KOPT-K1 (cell line): ENCODE measurements around the gene TRPM3.

Experiments used
- H3K27ac ChIP-seq: fragments of 200-600 bp; sonication (generic); 2 replicates; pipeline ENCODE4 v1.5.1; 2016; ENCODE audit warnings: antibody characterized with exemption, mild to moderate bottlenecking, low read depth, low read length; ENCODE audit not compliant: poor library complexity, severe bottlenecking
- H3K36me3 ChIP-seq: fragments of 200-600 bp; sonication (generic); 2 replicates; pipeline ENCODE4 v1.5.1; 2017; ENCODE audit warnings: antibody characterized with exemption, mild to moderate bottlenecking, low read length, moderate library complexity; ENCODE audit not compliant: insufficient read depth
- H3K9me3 ChIP-seq: fragments of 200-600 bp; sonication (generic); 2 replicates; pipeline ENCODE4 v1.5.1; 2017; ENCODE audit warnings: antibody characterized with exemption, low read length, mild to moderate bottlenecking; ENCODE audit not compliant: insufficient read depth, poor library complexity, severe bottlenecking

Gene TRPM3

DNA sequence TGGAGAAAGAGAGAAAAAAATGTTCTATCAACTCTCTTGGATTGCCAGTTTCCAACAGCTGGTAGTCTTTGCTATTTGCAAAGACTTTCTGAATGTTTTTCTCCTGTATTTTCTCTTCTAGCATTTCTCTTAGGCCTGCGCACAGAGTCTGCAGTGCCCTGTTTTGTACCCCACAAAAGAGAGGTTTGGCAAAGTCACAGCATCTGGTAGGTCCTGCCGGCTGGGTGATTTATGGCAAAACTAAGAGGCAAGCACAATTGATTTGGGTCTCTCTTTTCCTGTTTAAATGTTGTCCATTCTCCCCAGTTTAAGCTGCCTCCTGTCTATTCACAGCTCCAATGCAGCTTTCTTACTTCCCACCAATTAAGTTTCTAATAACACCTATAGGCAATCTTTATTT is 193.9 kb downstream of the TRPM3 start:
- no peak overlapping the region for H3K27ac ChIP-seq
- H3K36me3 ChIP-seq = no peaks in the 10 kb centered on the region
- no peaks in the 10 kb centered on the region for H3K9me3 ChIP-seq

DNA sequence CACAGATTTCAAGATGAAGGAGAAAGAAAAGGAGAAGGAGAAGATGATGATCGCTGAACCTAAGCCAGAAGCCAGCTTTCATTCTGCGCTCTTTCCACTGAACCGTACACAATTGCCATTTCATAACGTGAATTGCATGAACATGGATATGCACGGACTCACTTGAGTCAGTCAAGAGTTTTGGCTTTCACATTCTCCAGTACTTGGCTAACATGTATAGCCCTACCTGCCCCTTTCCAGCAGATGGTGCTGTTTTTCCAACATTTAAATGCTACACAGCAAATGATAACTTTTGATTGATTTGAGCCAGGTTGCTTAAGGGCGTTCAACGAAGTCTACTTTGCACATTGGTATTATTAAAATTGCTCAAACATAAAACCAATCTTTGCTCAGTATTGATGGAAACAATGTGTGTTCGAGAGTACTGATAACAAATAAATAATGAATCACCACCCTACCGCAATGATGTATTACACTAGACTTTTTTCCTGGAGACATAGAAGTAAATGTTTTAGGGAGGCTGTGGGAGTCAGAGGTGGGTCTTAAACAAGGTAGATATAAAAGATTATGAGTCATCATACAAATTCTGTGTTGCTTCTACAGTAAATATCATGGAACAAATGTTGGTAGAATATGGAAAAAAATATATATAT is 196.4 kb downstream of the TRPM3 start:
- H3K9me3 ChIP-seq = no peaks in the 10 kb centered on the region
- H3K27ac ChIP-seq = no peak overlapping the region
- H3K36me3 ChIP-seq = no peaks in the 10 kb centered on the region

DNA sequence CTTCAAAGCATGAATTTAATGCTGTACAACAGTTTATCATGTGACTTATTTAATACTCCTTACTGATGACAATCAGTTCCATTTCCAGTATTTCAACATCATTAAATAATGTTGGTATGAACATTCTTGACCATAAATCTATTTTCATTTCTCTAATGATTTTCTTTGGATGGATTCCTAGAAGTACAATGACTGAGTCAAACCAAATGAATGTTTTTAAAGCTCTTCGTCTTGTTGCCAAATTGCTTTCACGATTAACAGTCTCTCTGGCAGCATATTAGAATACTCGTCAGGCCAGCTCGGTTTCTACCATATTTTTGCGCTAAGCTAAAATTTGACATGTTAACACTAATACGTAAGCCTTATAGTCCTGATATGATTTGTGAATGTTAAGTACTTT is 197.0 kb downstream of the TRPM3 start:
- no peaks in the 10 kb centered on the region for H3K9me3 ChIP-seq
- H3K36me3 ChIP-seq = no peaks in the 10 kb centered on the region
- no peak overlapping the region for H3K27ac ChIP-seq

DNA sequence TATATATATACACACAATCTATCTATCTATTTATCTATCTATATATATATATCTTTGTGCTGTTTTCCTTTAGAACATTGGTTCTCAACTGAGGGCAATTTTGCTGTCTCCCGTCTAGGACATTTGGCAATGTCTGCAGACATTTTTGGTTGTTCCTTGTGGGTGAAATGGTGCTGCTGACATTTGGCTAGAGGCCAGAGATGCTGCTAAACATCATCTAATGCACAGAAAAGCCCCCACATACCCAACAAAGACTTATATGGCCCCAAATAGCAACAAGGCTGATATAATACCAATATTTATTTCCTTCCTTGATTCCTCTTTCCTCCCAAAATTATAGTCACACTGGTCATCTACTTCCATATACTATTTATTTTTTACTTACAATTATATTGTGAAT is 197.5 kb downstream of the TRPM3 start:
- Histone ChIP-seq H3K36me3 (no peaks in the 10 kb centered on the region), H3K27ac (no peak overlapping the region), H3K9me3 (no peaks in the 10 kb centered on the region)

DNA sequence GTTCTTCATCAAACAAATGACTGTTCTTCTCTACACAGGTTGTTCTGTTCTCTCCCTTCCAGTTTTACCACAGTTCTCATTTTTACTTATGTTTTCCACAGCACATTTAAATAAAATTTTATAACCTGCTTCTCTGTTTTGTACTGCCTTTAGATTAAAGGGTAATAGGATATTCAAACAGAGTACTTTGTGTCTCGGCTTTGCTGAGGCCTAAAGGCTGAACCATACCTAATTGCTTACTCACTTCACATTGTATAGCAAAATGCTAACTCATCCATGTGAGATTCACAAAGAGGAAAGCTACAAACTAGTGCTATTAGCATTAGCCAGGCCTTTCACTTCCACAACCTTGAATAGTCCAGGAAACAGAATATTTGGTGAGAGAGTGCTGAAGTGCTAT is 200.3 kb downstream of the TRPM3 start:
- no peak overlapping the region for H3K27ac ChIP-seq
- no peaks in the 10 kb centered on the region for H3K9me3 ChIP-seq
- H3K36me3 ChIP-seq = no peaks in the 10 kb centered on the region

DNA sequence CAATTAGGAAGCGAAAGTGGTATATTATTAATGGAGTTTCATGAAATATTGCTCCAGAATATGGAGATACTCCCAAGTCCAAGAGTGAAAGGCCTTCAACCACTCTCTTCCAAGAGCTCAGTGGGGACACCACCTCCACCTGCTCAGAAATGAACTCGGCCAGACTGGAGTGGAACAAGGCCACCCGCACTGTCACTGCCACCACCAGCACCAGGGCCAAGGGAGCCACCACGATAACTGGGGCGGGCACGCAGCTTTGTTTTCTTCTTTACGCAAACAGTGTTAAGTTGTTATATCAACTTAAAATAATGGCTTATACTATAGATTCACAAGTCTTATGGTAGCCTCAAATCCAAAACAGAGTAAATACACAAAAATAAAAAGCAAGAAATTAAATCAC is 204.1 kb downstream of the TRPM3 start:
- no peaks in the 10 kb centered on the region for H3K9me3 ChIP-seq
- no peak overlapping the region for H3K27ac ChIP-seq

DNA sequence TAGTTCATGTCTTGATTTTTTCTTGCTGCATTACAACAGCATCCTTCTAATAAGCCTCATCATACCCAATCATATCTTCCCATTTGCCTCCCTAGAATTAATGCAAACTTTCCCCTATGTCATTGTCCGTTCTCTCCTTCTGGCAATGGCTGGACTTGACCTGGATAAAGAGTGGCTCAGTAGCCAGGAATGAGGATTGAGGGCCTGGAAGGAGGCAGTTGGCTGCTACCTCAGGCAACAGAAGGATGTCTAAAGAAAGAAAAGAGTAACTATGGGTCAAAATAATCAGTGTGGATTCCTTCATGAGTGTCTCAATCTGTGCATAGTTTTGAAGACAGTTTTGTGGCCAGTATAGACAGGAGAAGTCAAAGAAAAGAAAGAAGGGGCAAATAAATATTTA is 209.6 kb downstream of the TRPM3 start:
- no peaks in the 10 kb centered on the region for H3K36me3 ChIP-seq
- no peak overlapping the region for H3K27ac ChIP-seq
- no peaks in the 10 kb centered on the region for H3K9me3 ChIP-seq

More for the DNA sequence above, 204.1 kb downstream of the TRPM3 start:
- no peaks in the 10 kb centered on the region for H3K36me3 ChIP-seq

DNA sequence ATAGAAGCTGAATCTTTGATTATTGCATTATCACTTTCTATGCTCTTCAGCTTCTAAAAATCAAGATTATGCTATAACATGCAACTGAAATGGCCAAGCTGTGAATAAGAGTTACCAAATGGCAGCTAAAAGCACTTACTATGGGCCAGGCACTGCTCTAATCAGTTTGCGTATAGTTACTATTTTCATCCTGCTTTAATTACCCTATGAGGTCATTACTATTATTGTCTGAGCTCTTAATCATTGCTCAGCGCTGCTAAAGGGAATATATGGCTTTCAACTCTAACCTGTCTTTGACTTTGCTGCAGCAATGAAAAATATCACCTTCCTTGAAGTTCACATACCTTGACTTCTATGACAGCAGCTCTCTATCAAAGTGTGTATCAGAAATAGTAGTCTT is 210.8 kb downstream of the TRPM3 start:
- Histone ChIP-seq H3K27ac (no peak overlapping the region), H3K36me3 (no peaks in the 10 kb centered on the region), H3K9me3 (no peaks in the 10 kb centered on the region)

DNA sequence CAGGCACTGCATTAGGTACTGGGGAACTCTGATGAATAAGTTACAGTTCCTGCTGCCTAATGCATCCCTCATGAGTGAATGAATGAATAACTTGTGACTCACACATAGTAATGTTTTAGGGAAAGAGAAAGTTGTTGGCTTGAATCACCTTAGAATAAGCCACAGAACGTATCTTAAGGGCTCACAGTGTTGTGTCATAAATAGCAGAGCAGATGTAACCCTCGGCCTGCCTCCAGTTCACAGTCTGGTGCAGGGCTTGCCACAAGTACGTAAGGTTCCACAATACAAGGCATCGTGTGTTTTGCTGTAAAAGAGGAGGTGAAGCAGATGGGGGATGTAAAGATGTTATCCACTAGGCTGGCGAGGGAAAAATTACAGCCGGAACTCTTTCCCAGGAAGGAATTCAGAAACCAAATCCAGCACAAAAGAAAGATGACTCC is 218.7 kb downstream of the TRPM3 start:
- no peaks in the 10 kb centered on the region for H3K9me3 ChIP-seq
- H3K27ac ChIP-seq = no peak overlapping the region

DNA sequence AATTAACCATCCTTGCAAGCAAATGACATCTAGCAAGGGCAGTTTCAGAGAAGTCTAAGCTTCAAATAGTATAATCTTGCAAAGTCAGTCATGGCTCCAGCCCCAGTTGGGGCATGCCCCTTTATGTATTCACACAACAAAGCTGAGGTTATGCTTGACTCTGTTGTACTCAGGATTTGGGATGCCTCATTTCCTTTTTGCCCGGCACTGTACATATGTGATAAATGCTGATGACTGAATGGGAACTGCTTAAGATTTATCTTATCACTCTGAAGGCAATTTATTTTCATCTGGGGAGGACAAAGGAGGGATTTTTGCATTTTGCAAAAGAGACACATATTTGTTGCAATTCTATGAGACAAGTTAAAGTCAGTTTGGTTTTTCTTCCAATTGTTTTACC is 219.2 kb downstream of the TRPM3 start:
- H3K27ac ChIP-seq = no peak overlapping the region
- no peaks in the 10 kb centered on the region for H3K36me3 ChIP-seq
- no peaks in the 10 kb centered on the region for H3K9me3 ChIP-seq

More for the DNA sequence above, 218.7 kb downstream of the TRPM3 start:
- no peaks in the 10 kb centered on the region for H3K36me3 ChIP-seq

DNA sequence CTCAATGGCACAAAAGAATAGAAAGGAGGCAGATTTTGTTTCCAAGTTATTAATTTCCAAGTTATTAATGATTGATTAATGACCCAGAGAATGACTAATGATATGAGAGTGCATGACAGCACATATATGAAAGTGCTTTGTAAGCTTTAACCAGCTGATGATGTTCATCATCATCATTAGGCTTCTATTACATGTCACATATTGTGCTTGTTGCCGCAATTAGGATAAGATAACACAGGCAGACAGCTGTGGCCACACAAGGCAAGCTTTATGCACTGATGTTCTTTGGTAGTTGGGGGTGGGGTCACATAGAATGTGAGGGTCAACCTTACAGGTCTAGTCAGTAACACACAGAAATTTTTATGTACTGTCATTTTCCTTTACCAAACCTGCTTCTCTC is 219.7 kb downstream of the TRPM3 start:
- Histone ChIP-seq H3K36me3 (no peaks in the 10 kb centered on the region), H3K9me3 (no peaks in the 10 kb centered on the region), H3K27ac (no peak overlapping the region)

DNA sequence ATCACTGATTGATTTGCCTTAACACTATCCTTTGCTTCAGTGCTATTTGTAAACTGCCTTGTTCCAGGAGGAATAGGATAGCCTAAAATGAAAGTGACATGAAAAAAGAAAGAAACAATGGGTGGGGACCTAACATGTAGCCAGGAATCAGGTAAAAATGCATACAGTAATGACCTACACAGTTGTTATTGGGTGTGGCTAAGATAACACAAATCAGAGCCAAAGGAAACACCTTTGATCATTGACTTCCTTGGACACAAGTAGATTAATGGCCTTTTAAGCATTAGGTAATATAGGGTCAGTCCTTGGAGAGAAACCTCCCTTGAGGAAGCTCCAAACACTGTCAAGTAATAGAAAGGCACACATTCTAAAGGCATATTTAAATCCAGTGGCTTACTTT is 220.4 kb downstream of the TRPM3 start:
- Histone ChIP-seq H3K9me3 (no peaks in the 10 kb centered on the region), H3K27ac (no peak overlapping the region), H3K36me3 (no peaks in the 10 kb centered on the region)

DNA sequence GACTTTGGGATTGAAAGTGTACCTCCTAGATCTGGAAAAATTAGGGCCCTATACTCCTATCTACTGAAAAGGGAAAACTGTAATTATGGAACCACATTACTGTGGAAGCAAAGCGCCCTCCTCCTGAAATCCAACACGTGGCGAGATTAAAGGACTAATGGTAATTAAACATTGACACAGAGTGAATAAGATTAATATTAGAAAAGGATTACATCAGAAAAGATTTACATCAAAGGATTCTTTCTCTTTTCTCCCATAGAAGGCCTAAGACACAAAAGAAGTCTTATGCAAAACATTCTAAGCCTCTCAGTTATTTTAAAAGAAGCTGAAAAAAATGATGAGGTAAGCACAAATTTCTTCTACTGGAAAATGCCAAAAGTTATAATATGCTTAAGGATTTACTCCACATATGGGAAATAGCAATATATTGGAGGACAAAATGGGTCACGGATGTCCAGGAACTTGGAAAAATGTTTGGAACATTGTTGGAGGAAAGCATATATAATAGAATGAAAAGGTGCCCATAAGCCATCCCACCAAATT is 227.8 kb downstream of the TRPM3 start:
- no peaks in the 10 kb centered on the region for H3K36me3 ChIP-seq
- no peaks in the 10 kb centered on the region for H3K9me3 ChIP-seq
- no peak overlapping the region for H3K27ac ChIP-seq

DNA sequence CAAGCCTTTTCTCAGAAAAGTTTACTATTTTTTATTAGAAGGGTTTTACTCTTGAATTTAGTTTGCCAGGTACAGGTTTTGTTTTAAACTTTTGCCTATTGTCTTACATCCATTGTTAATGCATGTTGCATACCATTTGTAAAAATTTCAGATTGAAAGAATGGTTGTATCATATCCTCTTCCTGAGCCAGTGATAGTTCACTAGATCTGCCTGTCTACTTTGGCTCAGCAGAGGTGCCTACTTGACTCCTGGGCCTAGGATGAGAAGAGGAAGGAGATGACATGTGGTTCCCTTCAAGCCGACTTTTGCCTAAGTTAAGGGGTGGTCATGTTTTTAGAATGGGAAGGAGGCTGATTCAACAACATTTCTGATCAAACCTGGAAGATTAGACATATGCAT is 232.9 kb downstream of the TRPM3 start:
- H3K36me3 ChIP-seq = no peaks in the 10 kb centered on the region
- no peak overlapping the region for H3K27ac ChIP-seq
- H3K9me3 ChIP-seq = no peaks in the 10 kb centered on the region

DNA sequence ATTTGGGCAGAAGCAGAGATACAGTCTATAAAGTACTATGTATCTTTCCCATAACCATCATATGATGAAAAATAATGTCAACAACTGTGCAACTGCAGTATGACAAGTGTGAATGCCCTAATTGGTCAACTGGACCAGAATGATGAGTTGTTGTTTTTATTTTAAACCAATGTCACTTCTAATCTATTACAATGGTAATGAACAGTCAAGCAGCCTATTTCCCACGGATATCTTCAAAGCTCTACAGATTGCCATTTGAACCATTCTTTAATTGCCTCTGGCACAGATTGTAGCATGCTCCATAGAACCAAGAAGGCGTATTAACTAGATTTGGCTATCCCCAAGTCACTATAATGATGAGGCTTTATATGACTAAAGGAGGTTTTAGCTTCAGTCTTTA is 233.6 kb downstream of the TRPM3 start:
- Histone ChIP-seq H3K36me3 (no peaks in the 10 kb centered on the region), H3K27ac (no peak overlapping the region), H3K9me3 (no peaks in the 10 kb centered on the region)
